Panc1 (cell line): ENCODE data around the gene TRIM64C.
"Not testable (repeated sequence)": the region's sequence is repeated elsewhere in the genome, so short reads cannot be mapped to it uniquely, and the experiment has no call there.

ENCODE experiments used
- SIN3A ChIP-seq: IDR thresholded peaks from 2 replicates; pipeline ENCODE4 v1.6.1; 2012; ENCODE audit warnings: low read depth, mild to moderate bottlenecking, low read length, moderate library complexity, borderline replicate concordance; ENCODE audit not compliant: insufficient read depth
- TF ChIP-seq, protein P1 (sequence below): fragments of 450-650 bp; IDR thresholded peaks from 2 replicates; pipeline ENCODE4 v1.5.1; 2017; ENCODE audit warnings: mild to moderate bottlenecking

DNA sequence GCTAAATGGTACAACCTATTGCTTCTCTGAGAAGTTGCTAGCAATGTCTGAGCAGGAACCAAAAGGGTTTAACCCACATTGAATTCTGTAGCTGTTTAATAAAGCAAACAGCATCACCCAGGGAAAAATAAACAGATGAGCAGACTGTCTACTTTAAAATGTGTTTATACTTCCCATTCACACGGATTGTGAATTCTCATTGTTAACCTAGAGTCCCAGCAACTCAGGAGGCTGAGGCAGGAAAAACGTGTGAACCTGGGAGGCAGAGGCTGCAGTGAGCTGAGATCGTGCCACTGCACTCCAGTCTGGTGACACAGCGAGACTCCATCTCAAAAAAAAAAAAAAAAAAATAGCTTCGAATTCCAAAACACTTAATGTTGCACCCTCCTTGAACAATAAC lies 11.0 kb upstream of the TRIM64C start:
- TF ChIP-seq, protein P1, sequence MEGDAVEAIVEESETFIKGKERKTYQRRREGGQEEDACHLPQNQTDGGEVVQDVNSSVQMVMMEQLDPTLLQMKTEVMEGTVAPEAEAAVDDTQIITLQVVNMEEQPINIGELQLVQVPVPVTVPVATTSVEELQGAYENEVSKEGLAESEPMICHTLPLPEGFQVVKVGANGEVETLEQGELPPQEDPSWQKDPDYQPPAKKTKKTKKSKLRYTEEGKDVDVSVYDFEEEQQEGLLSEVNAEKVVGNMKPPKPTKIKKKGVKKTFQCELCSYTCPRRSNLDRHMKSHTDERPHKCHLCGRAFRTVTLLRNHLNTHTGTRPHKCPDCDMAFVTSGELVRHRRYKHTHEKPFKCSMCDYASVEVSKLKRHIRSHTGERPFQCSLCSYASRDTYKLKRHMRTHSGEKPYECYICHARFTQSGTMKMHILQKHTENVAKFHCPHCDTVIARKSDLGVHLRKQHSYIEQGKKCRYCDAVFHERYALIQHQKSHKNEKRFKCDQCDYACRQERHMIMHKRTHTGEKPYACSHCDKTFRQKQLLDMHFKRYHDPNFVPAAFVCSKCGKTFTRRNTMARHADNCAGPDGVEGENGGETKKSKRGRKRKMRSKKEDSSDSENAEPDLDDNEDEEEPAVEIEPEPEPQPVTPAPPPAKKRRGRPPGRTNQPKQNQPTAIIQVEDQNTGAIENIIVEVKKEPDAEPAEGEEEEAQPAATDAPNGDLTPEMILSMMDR = not testable (repeated sequence)
- not testable (repeated sequence) for TF ChIP-seq SIN3A
